AG04450 (cell line): ENCODE results near the gene PLOD3. TPM values are rescaled to one million over a fixed set of nuclear protein-coding genes. Genes with fewer than 3 reads are reported as not detected.

Source experiments
- CTCF ChIA-PET: fragments of 300-600, 350-600 bp; formaldehyde crosslinking; extraction: SDS; loops from one replicate; lab custom pipeline; 2022; ENCODE audit warnings: antibody characterized with exemption, inconsistent platforms; lab: Charles Lee
- POLR2A ChIA-PET: fragments of 350-600 bp; formaldehyde crosslinking; extraction: SDS; loops from one replicate; lab custom pipeline; 2021; ENCODE audit warnings: antibody characterized with exemption, inconsistent platforms; lab: Yijun Ruan, JAX
- DNase-seq: peaks from one replicate; pipeline ENCODE4 v3.0.0-alpha.2; 2011; ENCODE audit warnings: low read depth, low spot score
- H3K27ac ChIP-seq: one replicate; pipeline ENCODE4 v1.5.1; 2012; ENCODE audit warnings: low read depth, low read length, control low read depth
- H3K27me3 ChIP-seq: one replicate; pipeline ENCODE4 v1.6.0; 2012; ENCODE audit warnings: low read length; ENCODE audit not compliant: control insufficient read depth, insufficient read depth
- H3K4me3 ChIP-seq: 2 replicates; pipeline ENCODE4 v1.5.1; 2011; ENCODE audit warnings: mild to moderate bottlenecking, low read depth, low read length, control low read depth
- H3K9me3 ChIP-seq: 2 replicates; pipeline ENCODE4 v1.5.1; 2012; ENCODE audit warnings: low read length; ENCODE audit not compliant: control insufficient read depth, insufficient read depth
- CTCF ChIP-seq: IDR thresholded peaks from 2 replicates; pipeline ENCODE4 v1.5.1; 2011; ENCODE audit warnings: low read depth, low read length, control low read depth, inconsistent platforms
- polyA plus RNA-seq: library from polyadenylated mRNA; depleted of rRNA; stranded (reverse); fragments of >200 nt; gene quantifications from 2 replicates; pipeline ENCODE4 v1.2.3, GENCODE V29; 2011

The PLOD3 gene
- polyA plus RNA-seq, 1 experiment: 60.6 TPM

GRCh38 chr7:101239191-101239950 is 22.0 kb upstream of the PLOD3 start:
- CTCF ChIA-PET: interaction anchor here (0.7 kb wide), 1 partner anchor 14 kb away, joined by 3 read pairs; no protein-coding TSS in a partner anchor
- no peak overlapping the region for H3K27ac ChIP-seq

GRCh38 chr7:101238226-101239182 is 21.1 kb upstream of the PLOD3 start:
- no peak overlapping the region for H3K4me3 ChIP-seq
- no peak for DNase-seq
- H3K27me3 ChIP-seq: no peaks in the 10 kb centered on the region
- ChIA-PET POLR2A (interaction anchor here (0.6 kb wide), 1 partner anchor 112 kb away, joined by 3 read pairs; no protein-coding TSS in a partner anchor), CTCF (no interaction called here)
- TF ChIP-seq CTCF: no peak
- H3K9me3 ChIP-seq: no peaks in the 10 kb centered on the region
- H3K27ac ChIP-seq: no peak overlapping the region

More at GRCh38 chr7:101239191-101239950, 22.0 kb upstream of the PLOD3 start:
- H3K27me3 ChIP-seq: no peaks in the 10 kb centered on the region
- POLR2A ChIA-PET: no interaction called here
- no peaks in the 10 kb centered on the region; the same call in 1 of the 2 replicates for H3K9me3 ChIP-seq
- no peak for TF ChIP-seq CTCF
- H3K4me3 ChIP-seq: no peak overlapping the region
- DNase-seq: no peak

- Histone ChIP-seq H3K9me3 (no peaks in the 10 kb centered on the region), H3K27ac (peak within 1 kb of the TSS; percentile 31), H3K4me3 (no peak within 1 kb of the TSS), H3K27me3 (no peaks in the 10 kb centered on the region)
- ChIA-PET POLR2A (no interaction called here), CTCF (interaction anchor here (1.1 kb wide), 1 partner anchor 93 kb away, joined by 3 read pairs; no protein-coding TSS in a partner anchor)
- no peak for DNase-seq
- TF ChIP-seq CTCF: no peak
These were observed 20.1 kb upstream of the PLOD3 start, which contains the start of gene CLDN15 for GRCh38 chr7:101237206-101238067. CLDN15 (minus strand) TSS chr7:101237802; CDS start chr7:101237581, 221 bp downstream.

DNA sequence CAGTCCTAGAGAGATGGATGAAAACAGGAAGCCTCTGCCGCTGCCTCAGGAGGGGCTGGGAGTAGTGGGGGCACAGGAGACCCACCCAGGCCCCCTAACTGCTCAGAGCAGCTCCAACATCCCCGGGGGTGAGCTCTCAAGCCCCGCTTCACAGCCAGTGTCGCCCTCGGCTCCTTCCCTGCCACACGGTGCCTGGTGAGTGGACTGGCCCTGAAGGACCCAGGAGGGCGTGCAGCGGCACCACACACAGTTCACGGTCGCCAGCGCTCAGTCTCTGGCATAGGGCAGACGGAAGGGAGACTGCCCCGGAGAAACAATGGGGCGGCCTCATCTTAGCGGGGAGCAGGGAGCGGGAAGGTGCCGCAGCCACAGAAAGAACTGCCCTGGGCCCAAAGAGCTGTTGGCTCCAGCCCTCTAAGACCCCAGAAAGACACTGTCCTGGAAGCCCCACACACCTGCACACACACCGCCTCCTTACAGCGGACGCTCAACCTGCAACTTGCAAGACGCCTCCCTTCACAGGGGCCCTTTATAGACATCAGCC is 19.0 kb upstream of the PLOD3 start:
- DNase-seq: no peak
- Histone ChIP-seq H3K9me3 (no peaks in the 10 kb centered on the region), H3K4me3 (no peak overlapping the region), H3K27me3 (no peaks in the 10 kb centered on the region), H3K27ac (no peak overlapping the region)
- no peak for TF ChIP-seq CTCF
- POLR2A ChIA-PET: no interaction called here
- CTCF ChIA-PET: interaction anchor here (1.0 to 1.1 kb wide), 2 partner anchors 47 to 92 kb away, joined by 3 read pairs; no protein-coding TSS in a partner anchor
